Islet precursor cell (in vitro differentiated cells): ENCODE measurements around the gene SEBOX.

Source experiments
- DNase-seq: peaks from one replicate; pipeline ENCODE4 v3.0.0-alpha.2; 2018

Gene SEBOX

DNA sequence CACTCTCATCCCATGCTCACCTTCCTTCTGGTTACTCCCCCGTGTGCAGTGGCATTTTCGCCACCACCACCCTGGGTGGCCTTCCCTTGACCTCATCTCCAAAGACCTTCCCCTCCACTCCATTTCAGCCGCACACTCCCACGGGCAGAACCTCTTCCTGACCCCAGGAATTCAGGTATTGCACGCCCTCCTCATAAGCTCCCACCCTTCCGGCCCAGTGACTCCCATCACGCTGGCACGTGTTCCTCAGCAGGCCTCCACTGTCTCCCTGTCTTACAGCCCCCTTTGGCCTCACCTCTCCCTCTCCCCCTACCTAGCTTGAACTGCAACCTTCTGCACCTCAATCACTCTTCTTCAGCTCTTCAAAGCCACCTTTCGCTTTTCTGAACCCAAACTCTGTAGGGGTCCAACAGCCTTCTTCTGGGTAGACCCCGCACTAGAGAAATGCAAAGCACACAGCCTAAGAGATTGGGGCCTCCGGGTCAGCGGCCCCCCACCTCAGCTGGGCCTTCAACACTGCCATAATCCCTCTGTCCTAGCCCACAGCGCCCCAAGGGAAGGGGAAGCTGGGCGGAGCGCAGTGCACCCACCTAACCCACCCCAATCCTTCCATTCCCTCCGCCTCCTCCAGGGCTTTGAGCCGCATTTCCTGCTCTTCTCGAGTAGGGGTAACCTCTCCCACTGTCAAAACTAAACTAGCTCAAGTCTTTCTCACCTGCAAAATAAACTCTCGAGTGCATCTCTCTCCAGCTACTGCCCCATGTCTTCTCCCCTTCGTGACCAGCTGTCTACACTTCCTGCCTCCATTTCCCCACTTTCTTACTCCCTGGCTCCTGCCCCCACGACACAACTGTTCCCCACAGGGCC lies 47.7 kb downstream of the SEBOX start:
- no peak for DNase-seq

GRCh38 chr17:28315846-28316705 lies 48.9 kb downstream of the SEBOX start:
- no peak for DNase-seq

GRCh38 chr17:28313841-28314240 lies 51.2 kb downstream of the SEBOX start:
- no peak for DNase-seq
